NCI-H2029 (cell line): Measurements from ENCODE around the gene PCLAF.
"Not testable (repeated sequence)": the region's sequence is repeated elsewhere in the genome, so short reads cannot be mapped to it uniquely, and the experiment has no call there.

ENCODE experiments used
- DNase-seq: peaks from one replicate; lab custom pipeline; 2025; lab: John Stamatoyannopoulos, UW

Gene PCLAF

GRCh38 chr15:64361259-64361658 lies 20.0 kb downstream of the PCLAF start:
- no peak for DNase-seq

DNA sequence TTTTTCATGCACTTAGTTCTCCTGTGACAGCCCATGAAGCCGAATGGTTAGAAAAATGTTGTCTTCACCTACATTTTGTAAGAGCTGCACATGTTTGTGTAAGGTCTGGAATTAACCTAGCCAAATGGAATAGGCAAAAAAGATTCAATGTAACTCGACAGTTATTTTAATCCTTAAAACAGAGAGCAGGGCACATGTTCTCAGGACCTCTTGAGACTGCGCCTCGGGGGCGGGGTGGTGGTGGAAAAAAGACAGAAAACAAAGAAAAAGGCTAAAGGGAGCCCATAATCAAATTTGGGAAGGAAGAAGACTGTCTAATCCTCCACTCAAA lies 24.6 kb downstream of the PCLAF start:
- no peak for DNase-seq

DNA sequence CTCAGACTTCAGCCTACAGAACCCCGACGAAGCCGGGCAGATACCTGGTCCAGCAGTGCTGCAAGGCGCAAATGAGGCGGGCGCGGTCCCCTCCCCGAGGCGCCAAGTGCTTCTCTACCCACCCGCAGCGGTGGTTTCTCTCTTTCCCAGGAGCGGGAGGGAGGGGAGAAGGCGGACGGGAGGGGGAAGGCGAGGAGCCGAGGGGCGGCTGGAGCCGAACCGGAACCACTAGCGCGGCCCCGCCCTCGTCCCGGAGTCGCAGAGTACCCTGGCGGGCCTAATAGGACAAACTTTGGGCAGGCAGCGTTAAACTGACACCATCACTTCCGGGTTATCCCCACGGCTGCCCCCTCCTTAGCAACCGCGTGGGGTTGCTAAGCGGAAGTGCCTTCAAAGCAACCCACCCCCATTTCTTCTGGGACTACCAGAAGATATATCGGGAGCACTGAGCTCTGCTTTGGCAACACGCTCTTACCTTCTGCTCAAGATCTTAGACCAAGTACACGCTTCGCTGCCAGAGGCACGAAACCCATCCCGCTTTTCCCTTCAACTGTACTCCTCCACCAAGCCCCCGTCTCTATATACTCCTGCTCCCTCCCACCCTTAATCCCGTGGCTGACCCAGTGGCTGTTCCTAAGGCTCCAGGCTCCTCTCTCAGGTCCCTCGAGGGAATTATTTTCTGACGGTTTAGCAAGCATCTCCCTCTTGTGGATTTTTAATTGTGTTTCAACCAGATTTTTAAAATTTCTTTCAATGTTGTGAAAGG lies 25.1 kb downstream of the PCLAF start, which contains the start of gene CSNK1G1:
TSS of gene CSNK1G1 (minus strand) at position 230 of the 766 bp plus-strand sequence. CDS start 55,674 bp downstream, outside the sequence.
- DNase-seq, result peak; percentile 81

GRCh38 chr15:64355348-64355943 lies 25.8 kb downstream of the PCLAF start:
- DNase-seq, result no peak

DNA sequence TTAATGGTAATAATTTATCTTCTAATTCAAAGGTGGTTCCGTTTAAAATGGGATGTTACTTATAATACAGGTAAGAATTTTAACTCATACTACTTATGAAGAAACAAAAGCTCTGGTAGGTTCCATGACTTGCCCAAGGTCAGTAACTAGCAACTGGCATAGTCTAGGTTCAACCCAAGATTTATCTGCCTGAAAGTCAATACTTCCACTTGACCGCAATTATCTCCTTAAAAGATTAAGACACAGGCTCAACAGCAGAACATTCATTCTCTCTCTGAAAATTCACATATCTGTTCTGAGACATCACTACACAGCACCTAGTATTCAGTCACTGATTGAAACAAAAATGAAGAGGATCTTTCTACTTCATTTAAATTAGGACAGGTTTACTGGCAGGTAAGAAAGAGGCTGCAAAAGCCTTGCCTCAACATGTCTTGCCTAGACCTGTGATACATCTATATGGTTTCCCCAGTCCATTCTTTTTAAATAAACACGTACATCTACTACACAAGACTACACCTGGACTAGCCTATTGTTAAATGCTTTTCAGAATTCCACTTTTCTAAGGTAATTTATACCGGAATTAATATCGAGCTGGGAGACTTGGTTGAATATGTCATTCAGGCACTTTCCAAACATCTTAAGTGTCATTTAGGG lies 26.4 kb downstream of the PCLAF start:
- no peak for DNase-seq

DNA sequence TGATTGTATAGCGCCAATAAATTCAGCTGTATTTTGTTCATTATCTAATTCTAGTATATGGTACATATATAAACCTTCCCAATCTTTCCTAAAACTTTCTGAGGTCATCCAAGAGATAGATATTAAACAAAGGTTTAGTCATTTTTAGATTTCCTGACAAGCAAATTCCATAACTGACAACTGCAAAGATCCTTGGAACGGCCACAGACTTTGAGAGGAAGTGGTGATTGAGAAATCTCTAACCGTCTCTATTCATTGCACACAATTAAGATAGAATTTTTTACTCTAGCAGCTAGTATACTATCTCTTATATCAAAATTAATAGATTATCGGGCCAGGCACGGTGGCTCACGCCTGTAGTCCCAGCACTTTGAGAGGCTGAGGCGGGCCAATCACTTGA lies 30.0 kb downstream of the PCLAF start:
- DNase-seq, result no peak

- no peak for DNase-seq
Measured at GRCh38 chr15:64349375-64349774, 31.9 kb downstream of the PCLAF start.

- no peak for DNase-seq
Measured at GRCh38 chr15:64348455-64348854, 32.8 kb downstream of the PCLAF start.

- not testable (repeated sequence) for DNase-seq
Measured at GRCh38 chr15:64346242-64346641, 35.0 kb downstream of the PCLAF start.

GRCh38 chr15:64344651-64345294 lies 36.5 kb downstream of the PCLAF start:
- DNase-seq, result no peak

DNA sequence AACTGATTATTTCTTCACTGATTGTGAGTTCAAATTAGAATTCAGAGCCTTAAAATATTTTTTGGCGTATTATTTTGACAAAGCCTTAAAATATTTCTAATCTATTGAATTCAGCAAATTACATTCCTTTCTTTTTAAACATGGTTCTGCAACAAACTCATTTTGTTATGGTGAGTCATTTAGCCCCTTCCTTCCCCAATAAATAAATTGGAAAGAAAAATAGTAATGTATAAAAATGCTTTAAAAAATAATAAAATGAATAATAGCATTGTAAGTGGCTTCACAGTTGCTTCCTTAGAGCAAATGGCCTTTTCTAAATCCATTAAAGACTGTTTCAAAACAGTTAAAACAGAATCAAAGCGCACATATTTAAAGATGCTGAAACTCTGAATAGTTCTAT lies 37.4 kb downstream of the PCLAF start:
- DNase-seq, result no peak

DNA sequence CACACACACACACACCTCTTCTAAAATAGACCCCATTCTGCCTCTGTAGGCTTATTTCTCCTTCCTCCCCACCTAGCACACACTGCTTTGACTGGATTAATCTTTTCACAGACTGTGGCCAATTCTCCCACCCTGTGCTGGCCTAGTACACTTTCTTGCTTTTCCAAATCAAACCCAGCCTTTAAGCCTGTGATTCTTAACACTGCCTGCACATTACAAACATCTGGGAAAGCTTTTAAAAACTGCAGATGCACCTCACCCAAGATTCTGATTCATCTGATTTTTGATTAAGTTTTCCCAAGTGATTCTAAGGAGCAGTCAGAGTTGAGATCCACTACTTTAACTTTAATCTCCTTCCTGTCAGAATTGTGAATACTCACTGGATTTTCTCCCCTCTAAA lies 38.0 kb downstream of the PCLAF start:
- no peak for DNase-seq

DNA sequence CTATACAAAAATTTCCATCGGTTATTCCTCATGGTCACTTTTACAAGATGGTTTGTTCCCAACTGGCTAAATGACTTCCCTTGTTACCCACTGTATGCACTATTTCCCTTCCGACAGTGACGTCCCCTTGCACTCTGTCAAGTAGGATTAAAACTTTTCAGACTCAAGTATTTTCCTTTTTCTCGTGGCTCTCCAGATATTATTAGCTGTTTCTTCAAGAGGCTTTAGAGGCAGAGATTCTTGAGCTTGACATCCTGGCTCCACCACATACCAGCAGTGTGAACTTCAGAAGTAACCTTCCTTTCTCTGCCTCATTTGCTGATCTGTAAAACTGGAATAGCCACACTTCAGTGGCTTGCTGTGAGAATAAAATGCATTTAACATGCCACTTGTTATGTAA lies 39.3 kb downstream of the PCLAF start:
- no peak for DNase-seq

DNA sequence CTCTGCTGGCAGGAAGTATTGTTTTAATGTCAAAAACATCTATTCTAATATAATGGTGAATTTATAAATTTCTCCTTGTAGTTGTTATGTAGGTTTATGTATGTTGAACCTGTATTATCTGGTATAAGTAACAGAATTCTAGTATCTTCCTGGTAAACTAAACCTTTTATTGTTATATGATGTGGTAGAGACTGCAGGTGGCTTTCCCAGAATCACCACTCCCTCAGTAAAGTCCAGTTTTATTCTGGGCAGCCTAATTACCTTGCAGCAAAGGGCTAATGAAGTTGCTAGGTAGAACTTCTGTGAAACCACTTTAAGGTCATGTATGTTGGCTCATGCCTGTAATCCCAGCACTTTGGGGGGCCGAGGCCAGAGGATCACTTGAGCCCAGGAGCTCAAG lies 40.9 kb downstream of the PCLAF start:
- no peak for DNase-seq

GRCh38 chr15:64337761-64338160 lies 43.5 kb downstream of the PCLAF start:
- no peak for DNase-seq

GRCh38 chr15:64333986-64334929 lies 47.0 kb downstream of the PCLAF start:
- DNase-seq, result no peak

- DNase-seq, result no peak
Measured at GRCh38 chr15:64333516-64333915, 47.7 kb downstream of the PCLAF start.

- DNase-seq, result not testable (repeated sequence)
Measured at GRCh38 chr15:64331668-64332067, 49.6 kb downstream of the PCLAF start.

- DNase-seq, result not testable (repeated sequence)
Measured at GRCh38 chr15:64326975-64327374, 54.3 kb downstream of the PCLAF start.

DNA sequence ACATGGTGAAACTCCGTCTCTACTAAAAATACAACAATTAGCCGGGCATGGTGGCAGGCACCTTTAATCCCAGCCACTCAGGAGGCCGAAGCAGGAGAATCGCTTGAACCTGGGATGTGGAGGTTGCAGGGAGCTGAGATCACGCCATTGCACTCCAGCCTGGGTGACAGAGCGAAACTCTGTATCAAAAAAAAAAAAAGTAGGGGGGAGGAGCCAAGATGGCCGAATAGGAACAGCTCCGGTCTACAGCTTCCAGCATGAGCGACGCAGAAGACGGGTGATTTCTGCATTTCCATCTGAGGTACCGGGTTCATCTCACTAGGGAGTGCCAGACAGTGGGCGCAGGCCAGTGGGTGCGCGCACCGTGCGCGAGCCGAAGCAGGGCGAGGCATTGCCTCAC lies 54.8 kb downstream of the PCLAF start:
- DNase-seq, result not testable (repeated sequence)

- no peak for DNase-seq
Measured at GRCh38 chr15:64324165-64324877, 56.9 kb downstream of the PCLAF start.
